RPMI7951 (cell line): ENCODE data around the gene MAMDC4. TPM values are rescaled to one million over a fixed set of nuclear protein-coding genes. Genes with fewer than 3 reads are reported as not detected.
A peak's percentile ranks its signal among the peaks of the same experiment; 100 is the strongest.
"Not testable (repeated sequence)": the region's sequence is repeated elsewhere in the genome, so short reads cannot be mapped to it uniquely, and the experiment has no call there.

Experiments
- DNase-seq: peaks from one replicate; pipeline ENCODE4 v3.0.0-alpha.2; 2012; ENCODE audit warnings: low read depth
- total RNA-seq: library from RNA; depleted of rRNA; stranded (reverse); fragments of >200 nt; shearing (Covaris generic); gene quantifications from 2 replicates; pipeline ENCODE4 v1.2.3, GENCODE V29; 2014

Gene MAMDC4
- total RNA-seq, 1 experiment from 2014 or later = 0.36 TPM

DNA sequence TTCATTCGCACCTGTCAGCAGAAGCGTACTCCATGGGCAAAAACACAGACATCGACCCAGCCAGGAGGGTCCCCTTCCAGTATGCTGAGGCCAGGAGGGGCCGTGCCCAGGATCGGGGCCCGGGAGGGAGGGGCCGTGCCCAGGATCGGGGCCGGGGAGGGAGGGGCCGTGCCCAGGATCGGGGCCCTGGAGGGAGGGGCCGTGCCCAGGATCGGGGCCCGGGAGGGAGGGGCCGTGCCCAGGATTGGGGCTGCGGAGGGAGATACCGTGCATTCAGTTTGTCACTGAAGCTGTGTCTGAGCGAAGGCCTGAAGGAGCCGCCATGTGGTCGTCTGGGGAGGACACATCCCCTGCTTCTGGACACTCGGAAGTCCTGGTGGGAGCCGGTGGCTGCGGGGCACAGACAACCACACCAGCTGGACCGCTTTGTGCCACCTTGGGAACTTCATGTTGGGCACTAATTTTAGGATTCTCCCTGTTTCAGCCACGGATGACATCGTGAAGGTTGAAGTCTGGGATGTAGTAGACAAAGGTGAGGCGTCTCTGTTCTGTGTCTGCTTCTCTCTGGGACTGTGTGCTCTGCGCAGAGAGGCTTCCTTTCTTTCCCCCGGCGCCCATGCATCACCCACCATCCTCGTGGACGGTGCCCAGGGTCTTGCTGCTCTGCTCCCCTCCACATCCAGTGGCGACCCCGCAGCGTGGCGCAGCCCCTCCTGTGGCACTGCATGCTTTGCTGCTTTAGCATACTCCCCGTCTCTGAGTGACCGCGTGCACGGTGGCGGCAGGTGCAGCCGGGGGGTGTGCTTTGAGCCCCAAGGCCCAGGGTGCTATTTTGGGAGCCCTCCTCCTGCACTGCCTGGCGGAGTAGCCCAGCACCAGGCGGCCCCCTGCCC lies 26.6 kb upstream of the MAMDC4 start:
- no peak for DNase-seq

DNA sequence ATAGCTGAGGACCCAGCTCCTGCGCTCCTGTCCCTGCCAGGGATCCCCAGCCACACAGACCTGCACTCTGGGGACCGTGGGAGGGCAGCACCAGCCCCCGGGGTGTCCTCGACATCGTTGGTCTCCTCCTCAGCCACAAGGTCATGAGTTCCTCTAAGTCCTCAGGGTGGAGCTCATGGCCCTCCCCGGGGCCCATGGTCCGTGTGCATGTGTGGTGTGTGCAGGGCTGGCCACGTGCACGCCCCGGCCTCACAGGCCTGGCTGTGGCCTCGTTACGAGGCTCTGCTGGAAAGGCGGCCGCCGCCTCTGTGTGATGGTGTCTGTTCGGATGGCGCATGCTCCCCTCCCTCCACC lies 26.0 kb upstream of the MAMDC4 start:
- no peak for DNase-seq

DNA sequence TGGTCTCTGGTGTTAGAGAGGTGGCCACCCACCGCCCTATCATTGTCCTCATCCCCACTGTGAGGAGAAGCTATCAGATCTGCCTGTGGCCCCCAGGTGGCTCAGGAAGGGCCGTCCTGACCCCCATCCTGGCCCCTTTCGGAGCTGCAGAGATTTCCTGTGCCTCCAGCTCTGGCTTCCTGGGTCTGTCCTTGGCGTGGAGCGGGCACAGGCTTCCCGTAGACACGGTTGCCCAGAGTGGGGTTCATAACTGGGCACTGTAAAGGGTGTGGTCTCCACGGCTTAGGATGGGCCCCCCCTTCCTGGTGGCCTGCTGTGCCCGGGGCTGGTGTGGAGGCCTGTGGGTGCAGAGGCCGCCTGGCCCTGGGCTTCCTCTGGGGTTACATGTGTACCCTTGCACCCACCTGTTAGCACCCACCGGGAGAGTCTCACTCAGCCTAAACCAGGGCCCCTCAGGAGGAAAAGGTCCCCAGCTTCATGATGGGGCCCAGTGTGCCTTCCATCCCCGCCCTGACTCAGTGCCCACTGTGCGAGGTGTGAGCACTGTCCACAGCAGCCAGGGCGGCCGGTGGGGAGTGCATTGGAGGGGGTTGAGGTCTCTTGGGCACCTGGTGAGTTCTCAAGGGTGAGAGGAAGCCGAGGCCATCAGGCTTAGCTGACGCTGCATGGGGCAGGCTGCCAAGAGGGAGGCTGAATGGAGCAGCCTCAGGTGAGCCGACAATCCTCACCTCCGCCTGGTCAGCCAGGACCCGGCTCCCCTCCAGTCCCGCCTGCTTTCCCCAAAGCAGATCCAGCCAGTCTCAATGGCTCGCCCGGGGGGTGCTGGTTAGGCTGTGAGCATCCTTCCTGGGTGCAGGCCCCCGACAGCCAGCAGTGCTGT lies 25.2 kb upstream of the MAMDC4 start:
- no peak for DNase-seq

DNA sequence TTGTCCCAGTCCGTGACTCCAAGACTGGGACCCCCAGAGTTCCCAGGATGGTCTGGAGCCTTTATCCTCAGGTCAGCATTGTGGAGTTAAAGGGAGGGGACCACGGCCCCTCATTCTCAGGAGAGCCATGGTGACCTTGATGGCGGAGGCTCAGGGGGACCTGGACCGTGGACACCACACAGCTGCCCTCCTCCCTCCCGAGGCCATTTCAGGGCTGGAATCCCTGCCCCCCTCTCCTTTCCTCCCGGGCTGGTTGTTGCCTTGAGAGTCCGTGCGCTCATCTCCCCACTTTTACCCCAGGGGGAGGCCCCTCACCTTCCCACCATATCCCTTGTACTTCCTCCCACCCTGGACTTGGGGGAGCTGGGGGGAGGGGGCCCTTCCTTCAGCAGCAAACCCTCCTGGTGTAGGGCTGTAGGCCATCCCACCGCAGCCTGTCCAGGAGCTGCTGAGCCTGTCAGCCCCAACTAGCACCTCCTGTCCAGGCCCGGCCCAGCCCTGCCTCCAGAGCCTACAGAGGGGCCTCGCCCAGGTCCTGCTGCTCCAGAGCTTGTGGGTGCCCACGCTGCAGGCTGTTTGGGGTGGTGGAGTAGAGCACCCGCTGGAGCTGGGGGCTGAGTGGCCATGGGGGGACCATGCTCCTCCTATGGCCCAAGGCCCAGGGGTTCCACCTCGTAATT lies 24.2 kb upstream of the MAMDC4 start:
- no peak for DNase-seq

DNA sequence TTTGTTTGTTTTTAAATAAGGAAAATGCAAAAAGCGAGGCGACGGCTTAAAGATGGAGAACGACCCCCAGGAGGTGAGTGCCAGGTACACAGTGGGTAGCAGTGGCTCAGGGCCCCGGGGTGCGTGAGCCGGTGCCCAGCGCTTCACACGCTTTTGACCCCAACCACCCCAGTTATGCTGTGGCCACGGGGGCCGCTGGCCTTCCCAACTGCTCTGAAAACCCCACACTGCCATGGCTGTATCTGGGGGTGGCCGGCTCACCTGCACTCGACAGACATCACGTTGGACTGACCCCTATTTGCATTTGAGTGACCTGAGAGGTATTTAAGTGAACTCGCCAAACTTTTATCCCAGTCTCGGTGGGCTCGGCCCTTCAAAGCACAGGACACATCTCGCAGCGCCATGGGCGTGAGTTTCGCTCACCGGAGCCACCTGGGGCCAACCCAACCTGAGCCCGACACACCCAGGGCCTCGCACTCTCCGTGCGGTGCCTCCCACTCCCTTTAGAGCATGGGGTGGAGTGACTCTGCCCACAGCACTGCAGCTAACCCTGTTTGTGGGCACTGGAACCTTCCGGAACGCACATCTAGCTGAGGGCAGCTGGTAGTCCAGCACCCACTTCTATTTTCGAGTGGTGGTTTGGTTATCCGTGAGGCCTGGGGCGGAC lies 23.5 kb upstream of the MAMDC4 start:
- DNase-seq = no peak

DNA sequence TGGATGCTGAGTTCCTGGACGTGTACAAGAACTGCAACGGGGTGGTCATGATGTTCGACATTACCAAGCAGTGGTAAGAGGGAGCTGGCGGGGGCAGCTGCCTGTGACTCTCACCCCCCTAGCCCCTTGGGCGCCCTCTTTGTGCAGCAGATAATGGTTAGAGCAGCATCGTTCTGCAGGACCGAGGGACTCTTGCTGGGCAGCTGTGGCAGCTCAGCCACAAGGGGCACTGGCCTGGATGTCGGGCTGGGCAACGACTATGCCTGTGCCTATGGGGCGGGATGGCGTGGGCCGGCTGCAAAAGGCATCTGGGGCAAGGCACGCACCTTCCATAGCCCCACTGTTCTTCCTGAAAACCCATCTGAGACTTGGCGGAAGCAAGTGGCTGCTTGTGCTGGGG lies 22.7 kb upstream of the MAMDC4 start:
- DNase-seq = no peak

DNA sequence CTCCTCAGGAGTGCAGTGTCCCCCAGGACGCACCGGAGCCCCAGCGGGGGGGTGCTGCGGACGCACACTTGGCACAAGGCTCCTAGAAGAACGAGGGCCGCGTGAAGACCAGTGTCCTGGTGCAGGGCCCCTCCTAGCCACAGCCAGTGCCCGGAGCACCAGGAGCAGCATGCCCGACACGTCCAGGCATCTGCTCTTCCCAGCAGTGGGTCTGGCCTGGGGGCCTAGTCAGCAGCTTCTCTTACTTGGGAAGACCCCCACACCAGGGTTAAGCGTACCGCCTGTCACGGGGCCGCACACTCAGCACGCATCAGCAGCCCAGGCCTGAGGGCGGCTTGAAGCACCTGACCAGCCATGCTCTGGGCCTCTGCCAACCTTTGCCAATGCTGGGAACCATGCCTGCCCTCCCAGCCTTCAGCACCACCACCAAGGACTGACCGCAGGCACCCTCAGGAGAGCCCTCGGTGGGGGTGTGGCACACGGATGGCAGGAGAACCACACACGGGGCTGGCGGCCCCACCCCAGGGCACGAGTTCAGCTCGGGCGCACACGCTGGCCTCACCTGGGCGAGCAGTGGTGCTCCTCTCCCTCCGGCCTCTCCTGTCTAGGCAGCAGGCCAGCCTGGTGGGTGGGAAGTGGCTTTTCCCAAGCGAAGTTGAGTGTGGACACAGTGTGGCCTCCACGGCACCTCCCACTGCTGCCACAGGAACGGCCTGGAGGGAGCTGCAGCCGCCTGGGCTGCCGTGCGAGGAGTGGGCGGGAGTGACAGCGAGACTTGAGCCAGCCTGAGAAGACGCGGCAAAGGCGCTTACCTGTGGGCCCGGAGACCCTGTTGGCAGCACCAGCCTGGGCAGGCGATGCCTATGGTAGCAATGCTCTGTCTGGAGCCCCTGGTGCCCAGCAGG lies 21.9 kb upstream of the MAMDC4 start:
- no peak for DNase-seq

DNA sequence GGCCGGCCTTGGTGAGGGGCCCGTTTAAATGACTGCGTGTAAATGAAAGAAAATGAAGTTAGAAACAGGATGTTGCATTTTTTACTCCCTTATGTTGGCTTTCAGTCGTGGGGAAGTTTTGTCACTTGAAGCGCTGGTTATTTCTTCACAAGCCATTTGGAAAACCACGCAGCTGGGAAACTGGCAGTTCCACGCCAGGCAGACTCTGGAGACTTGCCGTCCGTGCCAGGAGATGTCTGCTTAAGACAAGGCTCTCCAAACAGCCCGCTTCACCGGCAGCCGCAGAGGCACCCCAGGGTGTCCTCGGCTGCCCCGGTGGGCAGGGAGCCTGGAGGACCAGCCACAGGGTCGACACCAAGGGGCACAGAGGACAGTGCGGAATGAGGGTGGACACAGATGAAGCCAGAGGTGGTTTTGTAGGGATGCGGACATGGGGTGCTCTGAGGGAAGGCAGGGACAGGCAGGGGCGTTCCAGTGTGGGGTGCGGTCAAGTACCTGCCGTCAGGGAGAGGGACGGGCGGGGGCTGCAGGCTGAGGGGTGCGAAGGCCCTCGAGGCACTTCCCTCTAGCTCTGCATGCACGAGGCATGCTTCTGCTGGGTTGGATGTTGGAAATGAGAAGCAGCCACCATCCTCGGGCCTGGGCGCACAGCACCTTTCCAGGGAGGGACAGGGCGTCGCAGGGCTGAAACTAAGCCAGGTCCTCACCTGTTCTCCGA lies 21.0 kb upstream of the MAMDC4 start:
- DNase-seq = no peak

DNA sequence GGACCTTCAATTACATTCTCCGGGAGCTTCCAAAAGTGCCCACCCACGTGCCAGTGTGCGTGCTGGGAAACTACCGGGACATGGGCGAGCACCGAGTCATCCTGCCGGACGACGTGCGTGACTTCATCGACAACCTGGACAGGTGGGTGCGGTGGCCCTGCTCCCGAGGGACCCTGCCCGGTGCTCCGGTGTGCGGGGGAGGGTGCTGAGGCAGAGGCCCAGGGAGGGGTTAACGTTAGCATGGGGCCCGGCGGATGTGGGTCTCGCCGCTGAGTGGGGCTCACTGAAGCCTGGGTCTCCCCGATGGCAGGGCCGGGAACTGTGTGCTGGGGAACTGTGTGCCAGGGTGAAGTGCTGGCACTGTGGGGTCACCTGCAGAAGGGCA lies 20.4 kb upstream of the MAMDC4 start:
- DNase-seq = no peak

DNA sequence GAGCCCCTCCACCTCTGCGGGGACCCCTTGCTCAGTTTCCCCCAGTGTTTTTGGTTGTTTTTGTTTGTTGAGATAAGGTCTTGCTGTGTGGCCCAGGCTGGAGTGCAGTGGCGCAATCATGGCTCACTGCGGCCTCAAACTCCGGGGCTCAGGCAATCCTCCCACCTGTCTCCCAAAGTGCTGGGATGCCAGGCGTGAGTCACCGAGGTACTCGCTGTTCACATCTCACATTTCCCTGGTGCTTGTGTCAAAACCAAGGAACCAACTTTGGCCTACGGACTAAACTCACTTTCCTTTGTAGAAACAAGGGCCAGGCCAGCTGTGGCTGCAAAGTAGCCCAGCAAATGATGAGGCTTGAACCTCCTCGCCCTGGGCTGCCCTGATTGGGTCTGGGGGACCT lies 19.6 kb upstream of the MAMDC4 start:
- no peak for DNase-seq

DNA sequence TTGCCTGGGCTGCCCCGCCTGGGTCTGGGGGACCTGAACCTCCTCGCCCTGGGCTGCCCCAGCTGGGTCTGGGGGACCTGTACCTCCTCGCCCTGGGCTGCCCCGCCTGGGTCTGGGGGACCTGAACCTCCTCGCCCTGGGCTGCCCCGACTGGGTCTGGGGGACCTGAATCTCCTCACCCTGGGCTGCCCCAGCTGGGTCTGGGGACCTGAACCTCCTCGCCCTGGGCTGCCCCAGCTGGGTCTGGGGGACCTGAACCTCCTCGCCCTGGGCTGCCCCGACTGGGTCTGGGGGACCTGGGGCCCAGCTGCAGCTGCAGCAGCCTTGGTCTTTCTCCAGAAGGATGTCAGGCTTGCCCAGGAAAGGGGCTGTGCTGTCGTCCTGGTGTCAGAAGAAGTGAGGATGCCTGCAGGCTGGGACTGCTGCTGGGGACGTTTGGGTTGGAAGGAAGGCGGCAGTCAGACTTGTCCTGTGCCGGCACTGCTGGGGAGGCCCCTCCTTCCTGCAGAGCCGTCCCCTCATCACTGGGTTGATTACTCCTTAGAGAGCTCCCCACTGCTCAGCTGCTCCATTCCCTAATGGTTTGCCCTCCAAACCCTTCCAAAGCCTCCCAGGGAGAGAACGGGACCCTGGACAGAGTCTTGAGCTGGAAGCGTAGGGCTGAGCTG lies 18.6 kb upstream of the MAMDC4 start:
- not testable (repeated sequence) for DNase-seq

DNA sequence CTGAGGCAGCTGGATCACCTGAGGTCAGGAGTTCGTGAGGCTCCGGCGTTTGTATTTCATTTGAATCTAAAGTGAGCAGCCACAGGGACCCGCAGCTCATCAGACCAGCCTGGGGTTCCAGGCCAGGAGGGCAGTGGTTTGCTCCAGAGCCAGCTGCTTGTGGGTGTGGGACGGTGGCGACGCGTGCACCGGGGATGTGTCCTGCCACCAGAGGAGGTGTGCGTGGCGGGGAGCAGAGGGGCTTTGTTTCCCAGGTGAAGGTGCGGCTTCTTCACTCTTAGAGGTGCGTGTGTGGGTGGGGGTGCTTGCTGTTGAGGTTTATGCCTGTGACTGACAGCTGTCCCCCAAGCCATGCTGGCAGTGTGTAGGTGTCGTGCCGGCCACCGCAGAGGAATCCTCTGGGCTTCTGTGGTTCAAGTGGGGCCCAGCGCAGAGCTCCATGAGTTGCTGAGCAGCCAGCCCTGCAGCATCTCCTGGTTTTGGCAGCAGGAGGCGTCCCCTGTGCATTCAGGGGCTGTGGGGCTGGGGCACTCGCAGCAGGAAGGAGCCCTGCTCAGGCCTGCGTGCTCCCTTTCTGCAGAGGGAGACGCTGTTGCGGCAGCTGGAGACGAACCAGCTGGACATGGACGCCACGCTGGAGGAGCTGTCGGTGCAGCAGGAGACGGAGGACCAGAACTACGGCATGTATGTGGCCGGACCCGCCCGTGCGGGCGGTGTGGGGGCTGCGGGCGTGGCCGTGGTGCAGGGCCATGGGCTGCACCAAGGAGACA lies 16.8 kb upstream of the MAMDC4 start:
- no peak for DNase-seq

DNA sequence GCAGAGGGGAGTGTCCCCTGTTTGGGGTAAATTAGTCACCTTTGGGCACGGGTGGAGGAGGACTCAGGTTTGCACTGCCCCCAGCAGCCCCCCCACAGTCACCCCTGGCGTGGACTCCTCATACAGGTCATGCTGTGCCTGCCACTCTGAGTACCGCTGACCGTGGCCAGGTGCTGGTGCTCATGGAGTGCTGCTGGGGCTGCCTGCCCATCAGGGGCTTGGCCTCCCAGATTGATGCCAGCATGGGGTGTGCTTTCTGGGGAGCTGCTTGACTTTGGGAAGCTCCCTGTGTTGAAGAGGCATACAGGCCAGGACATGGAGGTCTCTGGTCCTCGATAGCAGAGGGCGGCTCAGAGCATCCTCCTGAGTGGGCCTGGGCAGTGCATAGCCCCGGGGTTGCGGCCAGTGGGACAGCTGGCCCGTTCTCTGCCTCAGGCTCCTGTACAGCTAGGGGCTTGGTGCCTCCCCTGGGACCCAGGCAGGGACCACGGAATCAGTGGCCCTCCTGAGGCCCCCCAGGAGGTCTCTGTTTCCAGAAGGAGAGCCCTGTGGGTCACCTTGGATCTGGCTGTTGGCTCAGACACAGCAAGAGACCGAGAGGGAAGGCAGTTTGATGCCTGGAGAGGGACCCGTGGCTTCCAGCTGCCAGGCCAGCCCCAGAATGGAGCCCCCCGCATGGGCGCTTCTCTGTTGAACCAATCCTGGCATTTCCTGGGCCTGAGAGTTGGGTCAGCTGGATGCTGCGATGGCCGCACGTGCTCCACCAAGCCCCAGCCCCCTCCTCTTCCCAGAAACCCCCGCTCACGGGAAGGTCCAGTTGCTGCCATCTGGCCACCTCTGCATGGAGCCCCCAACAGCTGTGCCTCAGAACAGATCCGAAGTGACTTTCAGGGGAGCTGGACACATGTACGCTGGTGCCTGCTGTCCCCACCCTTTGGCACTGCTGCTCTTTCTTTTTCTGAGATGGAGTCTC lies 15.9 kb upstream of the MAMDC4 start:
- DNase-seq = no peak

DNA sequence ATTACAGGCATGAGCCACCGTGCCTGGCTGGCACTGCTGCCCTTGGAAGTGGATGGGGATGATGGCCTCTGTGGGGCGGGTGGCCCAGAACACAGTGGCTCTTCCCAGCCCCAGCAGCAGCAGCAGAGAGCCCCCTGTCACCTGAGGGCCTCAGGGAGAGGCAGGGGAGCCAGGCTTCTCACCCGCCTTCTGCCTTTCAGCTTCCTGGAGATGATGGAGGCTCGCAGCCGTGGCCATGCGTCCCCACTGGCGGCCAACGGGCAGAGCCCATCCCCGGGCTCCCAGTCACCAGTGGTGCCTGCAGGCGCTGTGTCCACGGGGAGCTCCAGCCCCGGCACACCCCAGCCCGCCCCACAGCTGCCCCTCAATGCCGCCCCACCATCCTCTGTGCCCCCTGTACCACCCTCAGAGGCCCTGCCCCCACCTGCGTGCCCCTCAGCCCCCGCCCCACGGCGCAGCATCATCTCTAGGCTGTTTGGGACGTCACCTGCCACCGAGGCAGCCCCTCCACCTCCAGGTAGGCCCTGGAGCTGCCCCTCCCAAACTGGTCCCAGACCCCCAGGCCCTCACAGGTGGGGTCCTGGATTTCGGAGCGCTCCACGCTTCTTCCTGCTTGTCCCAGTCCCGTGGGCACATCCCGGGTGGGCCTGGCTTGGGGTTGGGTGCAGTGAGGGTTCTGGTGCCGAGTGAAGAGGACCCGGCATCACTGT lies 14.8 kb upstream of the MAMDC4 start:
- no peak for DNase-seq

DNA sequence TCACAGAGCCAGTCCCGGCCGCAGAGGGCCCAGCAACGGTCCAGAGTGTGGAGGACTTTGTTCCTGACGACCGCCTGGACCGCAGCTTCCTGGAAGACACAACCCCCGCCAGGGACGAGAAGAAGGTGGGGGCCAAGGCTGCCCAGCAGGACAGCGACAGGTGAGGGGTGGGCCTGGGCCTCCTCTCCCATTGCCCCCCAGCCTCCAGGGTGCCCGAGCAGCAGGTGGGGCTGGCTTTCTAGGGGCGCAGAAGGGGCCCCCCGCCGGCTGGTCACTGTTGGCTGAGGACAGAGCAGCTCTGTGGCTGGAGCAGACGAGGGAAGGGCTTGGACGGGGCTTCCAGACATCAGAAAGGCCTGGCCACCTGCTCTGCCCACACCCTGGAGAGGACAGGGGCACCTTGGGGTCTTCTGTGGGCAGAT lies 14.3 kb upstream of the MAMDC4 start:
- not testable (repeated sequence) for DNase-seq

DNA sequence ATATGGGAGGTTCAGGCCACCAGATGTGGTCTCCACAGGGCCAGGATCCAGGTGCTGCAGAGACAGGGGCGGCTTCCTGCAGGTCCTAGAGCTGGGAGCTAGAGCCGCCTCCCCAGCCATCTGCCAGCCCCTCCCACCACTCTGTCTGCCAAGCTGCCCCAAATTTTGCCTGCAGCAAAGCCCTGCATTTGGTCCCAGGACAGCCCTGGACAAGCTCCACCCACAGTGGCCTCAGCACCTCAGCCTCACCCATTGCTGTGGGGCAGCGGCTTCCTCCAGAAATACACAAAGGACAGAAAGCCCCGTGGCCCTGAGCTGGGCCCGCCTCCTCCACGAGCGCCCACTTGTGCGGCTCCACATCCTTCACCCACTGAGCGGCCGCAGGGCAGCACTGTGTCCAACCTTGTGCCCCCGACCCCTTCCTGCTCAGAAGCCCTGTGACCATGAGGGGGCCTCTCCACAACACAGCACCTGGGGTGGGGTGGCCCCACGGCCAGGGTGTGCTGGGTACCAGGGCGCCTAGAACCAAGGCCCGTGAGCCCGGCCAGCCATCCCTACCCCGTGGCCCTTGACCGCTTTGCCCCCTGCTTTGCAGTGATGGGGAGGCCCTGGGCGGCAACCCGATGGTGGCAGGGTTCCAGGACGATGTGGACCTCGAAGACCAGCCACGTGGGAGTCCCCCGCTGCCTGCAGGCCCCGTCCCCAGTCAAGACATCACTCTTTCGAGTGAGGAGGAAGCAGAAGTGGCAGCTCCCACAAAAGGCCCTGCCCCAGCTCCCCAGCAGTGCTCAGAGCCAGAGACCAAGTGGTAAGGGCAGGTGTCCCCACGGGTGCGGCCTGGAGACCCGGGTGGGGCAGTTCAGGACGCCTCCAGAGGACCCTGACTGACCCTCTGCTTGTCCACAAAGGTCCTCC lies 13.6 kb upstream of the MAMDC4 start:
- DNase-seq = peak; percentile 18
